ENCODE measurements around the gene CDCA8. TPM values are rescaled to one million over a fixed set of nuclear protein-coding genes. Genes with fewer than 3 reads are reported as not detected.

CDCA8 gene
- total and polyA plus RNA-seq, 4 donors = 0.80 to 2.2 (median 1.6) TPM

DNA sequence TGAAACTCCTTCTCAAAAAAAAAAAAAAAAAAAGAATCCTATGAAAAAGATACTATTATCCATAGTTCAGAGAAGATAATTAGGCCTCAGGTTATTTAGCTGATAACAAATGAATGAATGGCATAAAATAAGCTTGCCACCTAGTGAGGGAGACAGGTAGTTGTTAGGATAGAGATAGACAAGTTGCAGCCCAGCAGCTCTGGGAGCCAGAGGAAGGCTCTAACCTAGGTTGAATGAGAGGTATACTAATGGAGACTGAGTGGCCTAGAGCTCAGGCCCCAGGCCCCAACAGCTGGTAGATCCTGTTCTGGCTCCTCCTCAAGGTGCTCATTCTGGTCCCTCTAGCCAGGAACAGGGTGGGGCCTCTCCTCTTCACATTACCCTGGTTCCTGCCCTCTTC lies 37.0 kb upstream of the CDCA8 start:
- TF ChIP-seq CTCF (IDR thresholded peaks at IDR 0.05; ENCODE audit: control extremely low read depth, extremely low read depth) = no peak
- Histone ChIP-seq H3K9ac (ENCODE audit: insufficient read depth in 1 of 2, low read length in 2 of 2) (no peak overlapping the region), H3K27me3 (ENCODE audit: control insufficient read depth in 3 of 3, insufficient read depth in 3 of 3, low read length in 2 of 3) (no peaks in the 10 kb centered on the region), H3K27ac (ENCODE audit: low read depth in 1 of 2, low read length in 1 of 2) (no peak overlapping the region), H3K4me3 (no peak overlapping the region), H3K36me3 (ENCODE audit: control insufficient read depth in 4 of 4, insufficient read depth in 4 of 4, low read length in 4 of 4) (no peaks in the 10 kb centered on the region), H3K4me1 (ENCODE audit: control insufficient read depth in 5 of 5, insufficient read depth in 5 of 5, low read length in 5 of 5) (no peaks in the 10 kb centered on the region), H3K9me3 (ENCODE audit: control insufficient read depth in 4 of 4, insufficient read depth in 3 of 4, low read length in 3 of 4) (no peaks in the 10 kb centered on the region)
- ATAC-seq (ENCODE audit: insufficient read depth, low FRiP score) = no peak
- no peak for DNase-seq

GRCh38 chr1:37656026-37656425 lies 36.3 kb upstream of the CDCA8 start:
- H3K9me3 ChIP-seq (ENCODE audit: control insufficient read depth in 4 of 4, insufficient read depth in 3 of 4, low read length in 3 of 4) = no peaks in the 10 kb centered on the region
- no peak for DNase-seq
- WGBS, 2 donors = 58 to 79% methylated on average over 7 of the region's 7 CpGs
- TF ChIP-seq CTCF (IDR thresholded peaks at IDR 0.05; ENCODE audit: control extremely low read depth, extremely low read depth) = no peak
- no peaks in the 10 kb centered on the region for H3K4me1 ChIP-seq (ENCODE audit: control insufficient read depth in 5 of 5, insufficient read depth in 5 of 5, low read length in 5 of 5)
- H3K9ac ChIP-seq (ENCODE audit: insufficient read depth in 1 of 2, low read length in 2 of 2) = no peak overlapping the region
- H3K27ac ChIP-seq (ENCODE audit: low read depth in 1 of 2, low read length in 1 of 2) = no peak overlapping the region
- H3K36me3 ChIP-seq (ENCODE audit: control insufficient read depth in 4 of 4, insufficient read depth in 4 of 4, low read length in 4 of 4) = no peaks in the 10 kb centered on the region
- ATAC-seq (ENCODE audit: insufficient read depth, low FRiP score) = no peak
- H3K4me3 ChIP-seq = no peak overlapping the region
- H3K27me3 ChIP-seq (ENCODE audit: control insufficient read depth in 3 of 3, insufficient read depth in 3 of 3, low read length in 2 of 3) = no peaks in the 10 kb centered on the region

DNA sequence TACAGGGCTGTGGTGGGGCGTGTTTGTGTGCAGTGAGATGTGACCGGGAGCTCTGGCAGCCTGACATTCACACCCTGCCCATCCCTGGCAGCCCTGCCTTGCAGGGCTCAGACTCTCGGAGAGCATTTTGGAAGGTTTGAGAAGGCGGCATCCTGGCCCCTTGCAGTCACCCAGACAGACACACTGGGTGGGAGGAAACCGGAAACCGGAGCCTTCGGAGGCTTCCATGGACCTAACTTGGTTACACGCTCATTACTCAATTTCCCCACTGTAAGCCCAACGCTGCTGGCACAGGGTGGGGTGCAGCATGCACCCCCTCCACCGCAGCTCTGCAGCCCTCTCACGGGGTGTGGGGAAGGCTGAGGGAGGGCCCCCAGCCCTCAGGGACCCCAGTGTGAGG lies 35.4 kb upstream of the CDCA8 start:
- Histone ChIP-seq H3K36me3 (ENCODE audit: control insufficient read depth in 4 of 4, insufficient read depth in 4 of 4, low read length in 4 of 4) (no peaks in the 10 kb centered on the region), H3K4me1 (ENCODE audit: control insufficient read depth in 5 of 5, insufficient read depth in 5 of 5, low read length in 5 of 5) (no peaks in the 10 kb centered on the region), H3K9ac (ENCODE audit: insufficient read depth in 1 of 2, low read length in 2 of 2) (no peak overlapping the region), H3K4me3 (no peak overlapping the region), H3K9me3 (ENCODE audit: control insufficient read depth in 4 of 4, insufficient read depth in 3 of 4, low read length in 3 of 4) (no peaks in the 10 kb centered on the region), H3K27ac (ENCODE audit: low read depth in 1 of 2, low read length in 1 of 2) (no peak overlapping the region), H3K27me3 (ENCODE audit: control insufficient read depth in 3 of 3, insufficient read depth in 3 of 3, low read length in 2 of 3) (peaks cover 0 to under 1% (median 0%) of the 10 kb centered on the region in 3 donors)
- TF ChIP-seq CTCF (IDR thresholded peaks at IDR 0.05; ENCODE audit: control extremely low read depth, extremely low read depth) = no peak
- ATAC-seq (ENCODE audit: insufficient read depth, low FRiP score) (no peak), DNase-seq (no peak)
- 77 to 80% methylated on average over 11 of the region's 11 CpGs for WGBS, 2 donors
